ENCODE results near the gene ARMC12.
"Not testable (repeated sequence)": the region's sequence is repeated elsewhere in the genome, so short reads cannot be mapped to it uniquely, and the experiment has no call there.

Gene ARMC12

GRCh38 chr6:35719404-35719829, 17.4 kb upstream of the ARMC12 start:
- no peak for DNase-seq

- no peak for DNase-seq
Observed at GRCh38 chr6:35719830-35720733, 16.8 kb upstream of the ARMC12 start.

- no peak for DNase-seq
Observed at GRCh38 chr6:35722121-35722761, 14.6 kb upstream of the ARMC12 start.

- DNase-seq: no peak
Observed at GRCh38 chr6:35723587-35723986, 13.2 kb upstream of the ARMC12 start.

GRCh38 chr6:35724059-35724458, 12.8 kb upstream of the ARMC12 start:
- no peak for DNase-seq

GRCh38 chr6:35724471-35724870, 12.4 kb upstream of the ARMC12 start:
- no peak for DNase-seq

- DNase-seq: no peak
Observed at GRCh38 chr6:35725081-35725708, 11.6 kb upstream of the ARMC12 start.

- DNase-seq: no peak
Observed at GRCh38 chr6:35725721-35726438, 11.0 kb upstream of the ARMC12 start.

- DNase-seq: no peak
Observed at GRCh38 chr6:35727231-35727934, 9.4 kb upstream of the ARMC12 start.

GRCh38 chr6:35727935-35728682, 8.7 kb upstream of the ARMC12 start:
- peak; percentile 63 for DNase-seq

- no peak for DNase-seq
Observed at GRCh38 chr6:35728683-35729678, 7.9 kb upstream of the ARMC12 start.

GRCh38 chr6:35729722-35730121, 7.1 kb upstream of the ARMC12 start:
- no peak for DNase-seq

GRCh38 chr6:35730745-35731413, 6.0 kb upstream of the ARMC12 start:
- DNase-seq: no peak

GRCh38 chr6:35731414-35731735, 5.5 kb upstream of the ARMC12 start:
- peak; percentile 96 for DNase-seq

- DNase-seq: peak; percentile 90
Observed at GRCh38 chr6:35731736-35732532, 4.9 kb upstream of the ARMC12 start.

- no peak for DNase-seq
Observed at GRCh38 chr6:35733633-35734032, 3.2 kb upstream of the ARMC12 start.

GRCh38 chr6:35734319-35734718, 2.5 kb upstream of the ARMC12 start:
- DNase-seq: not testable (repeated sequence)

- DNase-seq: no peak
Observed at GRCh38 chr6:35735452-35735851, 1.4 kb upstream of the ARMC12 start.
